A172 (cell line): ENCODE measurements around the gene GSG1L2. TPM values are rescaled to one million over a fixed set of nuclear protein-coding genes. Genes with fewer than 3 reads are reported as not detected.

ENCODE experiments used
- total RNA-seq: library from RNA; depleted of rRNA; stranded (reverse); fragments of >200 nt; shearing (Covaris generic); gene quantifications from 2 replicates; pipeline ENCODE4 v1.2.3, GENCODE V29; 2014; rRNA removed

The GSG1L2 gene
- total RNA-seq, 1 experiment from 2014 or later: not detected

Other genes starting within 250 kb of the GSG1L2 start
- gene STX8, start 246.3 kb downstream of the GSG1L2 start, total RNA-seq: 57.1 and 57.3 TPM in 2 replicates
- 3.4 TPM in 1 of 2 replicates, not detected in the other for gene CFAP52, start 245.4 kb downstream of the GSG1L2 start, total RNA-seq
- 3.1 and 3.7 TPM in 2 replicates for gene USP43, start 176.6 kb downstream of the GSG1L2 start, total RNA-seq
- not detected in 2 replicates for gene DHRS7C, start 30.5 kb downstream of the GSG1L2 start, total RNA-seq
- 0.50 and 1.7 TPM in 2 replicates for gene GLP2R, start 3.8 kb upstream of the GSG1L2 start, total RNA-seq
- not detected in 2 replicates for gene RCVRN, start 83.2 kb upstream of the GSG1L2 start, total RNA-seq